Measurements from ENCODE around the gene ZNF710. TPM values are rescaled to one million over a fixed set of nuclear protein-coding genes. Genes with fewer than 3 reads are reported as not detected.

The ZNF710 gene
- total RNA-seq, 1 donor from 2014 or later, result 69.3 TPM

GRCh38 chr15:90124507-90124906, 123.4 kb downstream of the ZNF710 start:
- H3K4me1 Mint-ChIP-seq (ENCODE audit: low read depth), result peaks cover 17% of the 10 kb centered on the region
- H3K27me3 Mint-ChIP-seq, result no peaks in the 10 kb centered on the region
- H3K9me3 Mint-ChIP-seq (ENCODE audit: low read depth), result no peaks in the 10 kb centered on the region
- no peak overlapping the region for H3K27ac Mint-ChIP-seq
- no peaks in the 10 kb centered on the region for H3K36me3 Mint-ChIP-seq (ENCODE audit: insufficient read depth)
- H3K4me3 Mint-ChIP-seq (ENCODE audit: low read depth), result no peak overlapping the region
- no peak for DNase-seq (ENCODE audit: low spot score, unreplicated experiment)
- no peak for TF ChIP-seq CTCF (IDR thresholded peaks at IDR 0.05; ENCODE audit: unreplicated experiment)

GRCh38 chr15:90126022-90126421, 124.9 kb downstream of the ZNF710 start:
- H3K4me1 Mint-ChIP-seq (ENCODE audit: low read depth), result peaks cover 17% of the 10 kb centered on the region
- H3K4me3 Mint-ChIP-seq (ENCODE audit: low read depth), result no peak overlapping the region
- peak overlapping the region; percentile 8 for H3K27ac Mint-ChIP-seq
- H3K36me3 Mint-ChIP-seq (ENCODE audit: insufficient read depth), result no peaks in the 10 kb centered on the region
- TF ChIP-seq CTCF (IDR thresholded peaks at IDR 0.05; ENCODE audit: unreplicated experiment), result no peak
- H3K9me3 Mint-ChIP-seq (ENCODE audit: low read depth), result no peaks in the 10 kb centered on the region
- no peaks in the 10 kb centered on the region for H3K27me3 Mint-ChIP-seq
- peak; percentile 33 for DNase-seq (ENCODE audit: low spot score, unreplicated experiment)

GRCh38 chr15:90126596-90127435, 125.7 kb downstream of the ZNF710 start:
- peaks cover 17% of the 10 kb centered on the region for H3K4me1 Mint-ChIP-seq (ENCODE audit: low read depth)
- TF ChIP-seq CTCF (IDR thresholded peaks at IDR 0.05; ENCODE audit: unreplicated experiment), result no peak
- H3K4me3 Mint-ChIP-seq (ENCODE audit: low read depth), result no peak overlapping the region
- H3K27ac Mint-ChIP-seq, result peak overlapping the region; percentile 22
- H3K9me3 Mint-ChIP-seq (ENCODE audit: low read depth), result no peaks in the 10 kb centered on the region
- H3K27me3 Mint-ChIP-seq, result no peaks in the 10 kb centered on the region
- DNase-seq (ENCODE audit: low spot score, unreplicated experiment), result peak; percentile 19
- H3K36me3 Mint-ChIP-seq (ENCODE audit: insufficient read depth), result no peaks in the 10 kb centered on the region

- no peak for TF ChIP-seq CTCF (IDR thresholded peaks at IDR 0.05; ENCODE audit: unreplicated experiment)
- Mint-ChIP-seq H3K4me1 (ENCODE audit: low read depth) (peaks cover 15% of the 10 kb centered on the region), H3K9me3 (ENCODE audit: low read depth) (no peaks in the 10 kb centered on the region), H3K27ac (no peak overlapping the region), H3K4me3 (ENCODE audit: low read depth) (no peak overlapping the region), H3K36me3 (ENCODE audit: insufficient read depth) (no peaks in the 10 kb centered on the region), H3K27me3 (peaks cover 7% of the 10 kb centered on the region)
- no peak for DNase-seq (ENCODE audit: low spot score, unreplicated experiment)
Observed at GRCh38 chr15:90130291-90130690, 129.2 kb downstream of the ZNF710 start.

Small RNA genes lying within 50 kb of the gene (microRNA-seq; reads per million reads assigned to microRNA genes)
- 10.1 reads per million, percentile 17 among the genes with 10 or more reads in this experiment for gene MIR3174 (ENCODE audit: borderline number of aligned reads, unreplicated experiment)

Other genes starting within 250 kb of the ZNF710 start
- gene MESP2, start 225.0 kb upstream of the ZNF710 start, total RNA-seq, result not detected in 2 replicates
- gene ANPEP, start 186.5 kb upstream of the ZNF710 start, total RNA-seq, result 1.7 and 1.8 TPM in 2 replicates
- 29.2 and 30.9 TPM in 2 replicates for gene AP3S2, start 107.3 kb upstream of the ZNF710 start, total RNA-seq
- 19.6 and 20.4 TPM in 2 replicates for gene ARPIN, start 88.4 kb upstream of the ZNF710 start, total RNA-seq
- gene IDH2, start 101.1 kb downstream of the ZNF710 start, total RNA-seq, result 149 and 164 TPM in 2 replicates
- gene SEMA4B, start 200.0 kb downstream of the ZNF710 start, total RNA-seq, result 36.4 and 41.9 TPM in 2 replicates
- 28.3 and 30.3 TPM in 2 replicates for gene CIB1, start 232.6 kb downstream of the ZNF710 start, total RNA-seq
- 7.8 and 8.6 TPM in 2 replicates for gene GDPGP1, start 232.9 kb downstream of the ZNF710 start, total RNA-seq
- 0.69 TPM in 1 of 2 replicates, not detected in the other for gene TTLL13, start 248.2 kb downstream of the ZNF710 start, total RNA-seq